GM08714 (cell line): ENCODE data around the gene SLC4A5.

Experiments
- H3K4me3 ChIP-seq: fragments of 200-500 bp; sonication (Bioruptor generic); 2 replicates; pipeline ENCODE4 v1.5.1; 2014; ENCODE audit warnings: mild to moderate bottlenecking, low read length, inconsistent platforms
- ZNF274 ChIP-seq: IDR thresholded peaks from 2 replicates; pipeline ENCODE4 v1.6.1; 2012; ENCODE audit warnings: mild to moderate bottlenecking, low read depth, low read length

The SLC4A5 gene

DNA sequence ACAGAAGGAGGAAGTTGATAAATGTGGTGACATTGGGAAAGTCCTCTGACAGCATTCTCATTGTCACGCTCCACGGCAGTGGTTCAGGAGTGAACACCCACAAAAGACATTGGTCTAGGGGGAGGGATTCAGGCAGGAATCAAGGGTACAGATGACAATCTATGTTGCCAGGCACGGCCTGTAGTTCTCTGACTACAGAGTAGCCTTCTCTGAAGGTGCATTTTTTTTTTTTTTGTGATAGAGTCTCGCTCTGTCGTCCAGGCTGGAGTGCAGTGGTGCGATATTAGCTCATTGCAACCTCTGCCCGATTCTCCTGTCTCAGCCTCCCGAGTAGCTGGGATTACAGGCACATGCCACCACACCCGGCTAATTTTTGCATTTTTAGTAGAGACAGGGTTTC, 157.2 kb downstream of the SLC4A5 start:
- peak overlapping the region; percentile 19; the same call in 1 of the 2 replicates for H3K4me3 ChIP-seq

DNA sequence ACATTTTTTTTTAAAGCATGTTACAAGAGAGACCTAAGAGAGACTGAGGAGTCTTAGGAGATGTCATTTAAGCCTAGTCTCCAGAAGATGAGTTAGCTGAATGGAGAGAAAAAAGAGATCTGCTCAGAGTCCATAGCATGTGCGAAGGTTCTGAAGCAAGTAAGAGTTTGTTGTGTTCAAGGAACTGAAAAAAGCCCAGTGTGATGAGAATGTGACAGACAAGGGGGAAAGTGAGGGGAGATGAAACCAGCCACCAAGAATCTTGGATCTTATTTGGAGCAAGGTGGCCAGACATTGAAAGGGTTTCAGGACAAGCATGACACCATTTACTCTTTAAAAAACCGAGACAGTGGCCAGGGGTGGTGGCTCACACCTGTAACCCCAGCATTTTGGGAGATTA, 159.3 kb downstream of the SLC4A5 start:
- H3K4me3 ChIP-seq: no peak overlapping the region
- TF ChIP-seq ZNF274: no peak

More for the DNA sequence above, 157.2 kb downstream of the SLC4A5 start:
- TF ChIP-seq ZNF274: no peak

DNA sequence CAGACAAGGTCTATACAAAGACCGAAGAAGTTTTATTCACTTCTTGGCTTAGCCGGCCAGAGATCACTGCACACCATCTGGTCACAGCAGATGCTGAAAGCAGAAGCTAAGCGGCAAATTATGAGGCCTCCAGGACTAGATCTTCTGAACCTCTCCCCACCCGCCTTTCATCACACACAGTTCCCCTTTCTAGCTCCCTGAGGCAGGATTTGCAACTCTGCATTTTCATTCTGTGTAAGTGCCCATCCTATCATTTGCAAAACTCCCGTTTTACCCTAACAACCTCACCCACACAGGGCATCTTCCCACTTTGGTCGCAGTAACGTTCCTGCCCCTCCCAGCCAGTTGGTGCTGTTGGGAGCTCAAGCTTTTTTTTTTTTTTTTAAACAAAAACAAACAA, 161.5 kb downstream of the SLC4A5 start:
- peak overlapping the region; percentile 37; the same call in 1 of the 2 replicates for H3K4me3 ChIP-seq
- TF ChIP-seq ZNF274: no peak

DNA sequence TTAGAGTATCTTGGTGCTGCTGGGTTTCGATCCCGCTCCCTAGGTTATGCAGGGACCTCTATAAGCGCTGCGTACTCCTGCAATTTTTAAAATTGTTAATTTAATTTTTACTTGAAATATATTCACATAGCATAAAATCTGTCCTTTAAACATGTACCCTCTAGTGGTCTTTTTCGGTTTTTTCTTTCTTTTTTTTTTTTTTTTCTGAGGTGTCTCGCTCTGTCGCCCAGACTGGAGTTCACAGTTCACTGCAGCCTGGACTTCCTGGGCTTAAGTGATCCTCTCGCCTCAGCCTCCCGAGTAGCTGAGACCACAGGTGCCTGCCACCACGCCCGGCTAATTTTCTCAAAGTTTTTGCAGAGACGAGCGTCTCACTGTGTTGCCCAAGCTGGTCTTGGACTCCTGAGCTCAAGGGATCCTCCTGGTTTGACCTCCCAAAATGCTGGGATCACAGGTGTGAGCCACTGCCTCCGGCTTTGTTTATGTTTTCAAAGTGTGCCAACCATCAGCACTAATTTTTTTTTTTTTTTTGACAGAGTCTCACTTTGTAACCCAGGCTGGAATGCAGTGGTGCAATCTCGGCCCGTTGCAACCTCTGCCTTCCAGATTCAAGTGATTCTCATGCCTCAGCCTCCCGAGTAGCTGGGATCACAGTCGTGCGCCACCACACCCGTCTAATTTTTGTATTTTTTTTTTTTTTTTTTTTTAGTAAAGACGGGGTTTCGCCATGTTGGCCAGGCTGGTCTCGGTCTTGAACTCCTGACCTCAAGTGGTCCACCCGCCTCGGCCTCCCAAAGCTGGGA, 164.0 kb downstream of the SLC4A5 start:
- no peak for TF ChIP-seq ZNF274
- H3K4me3 ChIP-seq: peak overlapping the region; percentile 83

DNA sequence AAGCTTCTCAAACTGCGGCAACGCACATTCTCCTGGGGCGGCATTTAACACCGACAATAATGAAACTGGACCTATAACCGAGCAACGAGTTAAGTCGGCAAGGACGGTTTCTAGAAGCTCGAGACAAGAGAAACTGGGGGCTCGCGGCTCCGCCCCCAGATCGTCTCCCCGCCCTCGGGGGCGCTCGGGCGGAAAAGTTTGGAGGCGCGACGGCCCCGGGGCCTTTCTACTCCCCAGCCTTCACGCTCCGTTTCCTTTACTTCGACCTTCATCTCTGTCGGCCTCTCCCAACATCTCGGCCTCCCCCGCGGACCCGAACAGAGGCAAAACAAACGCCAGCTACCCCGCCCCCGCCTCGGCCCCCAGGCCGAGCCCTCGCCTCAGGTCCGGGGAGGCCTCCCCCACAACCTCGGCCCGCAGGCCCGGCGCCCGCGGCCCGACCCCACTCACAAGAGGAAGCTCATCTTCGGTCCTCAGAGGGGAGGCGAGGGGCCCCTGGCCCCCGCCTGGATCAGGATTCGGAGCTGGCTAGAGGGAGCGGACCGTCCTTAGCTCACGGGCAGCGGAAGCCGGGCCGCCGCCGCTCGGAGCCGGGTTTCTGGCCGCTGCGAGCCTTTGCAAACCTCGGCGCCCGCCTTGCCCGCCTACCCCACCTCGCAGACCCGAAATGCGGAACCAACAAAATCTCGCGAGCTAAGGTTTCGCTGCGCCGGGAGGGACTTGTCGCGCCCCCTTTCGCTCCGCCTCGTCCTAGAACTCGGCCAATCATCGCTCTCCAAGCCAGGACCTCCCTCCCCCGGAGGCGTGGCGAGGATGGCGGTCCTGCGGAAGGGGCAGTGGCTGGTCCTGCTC, 164.8 kb downstream of the SLC4A5 start, which contains the start of gene MOB1A:
MOB1A (minus strand) TSS at position 669 of the 852 bp plus-strand sequence; CDS start at position 464, 205 bp downstream.
- no peak for TF ChIP-seq ZNF274

DNA sequence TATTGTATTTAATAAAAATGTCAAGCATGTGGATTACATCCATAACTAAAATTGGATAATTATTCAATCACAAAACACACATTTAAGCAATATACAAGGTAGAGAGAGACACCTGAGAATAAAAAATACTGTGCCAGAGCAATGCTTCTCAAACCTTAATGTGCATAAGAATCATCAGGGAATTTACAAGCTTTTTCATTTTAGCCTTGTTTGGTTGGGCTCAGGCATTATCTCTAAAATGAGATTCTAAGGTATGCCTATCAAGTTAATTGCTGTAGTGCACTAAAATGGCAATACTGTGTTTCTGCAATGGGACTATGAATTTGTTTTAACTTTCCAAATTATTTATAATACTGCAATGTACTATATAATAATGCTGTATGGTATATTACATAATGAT, 165.5 kb downstream of the SLC4A5 start:
- H3K4me3 ChIP-seq: peak overlapping the region; percentile 83
- TF ChIP-seq ZNF274: no peak

More for the DNA sequence above, 164.8 kb downstream of the SLC4A5 start, which contains the start of gene MOB1A:
- H3K4me3 ChIP-seq: peak within 1 kb of the TSS; percentile 83

DNA sequence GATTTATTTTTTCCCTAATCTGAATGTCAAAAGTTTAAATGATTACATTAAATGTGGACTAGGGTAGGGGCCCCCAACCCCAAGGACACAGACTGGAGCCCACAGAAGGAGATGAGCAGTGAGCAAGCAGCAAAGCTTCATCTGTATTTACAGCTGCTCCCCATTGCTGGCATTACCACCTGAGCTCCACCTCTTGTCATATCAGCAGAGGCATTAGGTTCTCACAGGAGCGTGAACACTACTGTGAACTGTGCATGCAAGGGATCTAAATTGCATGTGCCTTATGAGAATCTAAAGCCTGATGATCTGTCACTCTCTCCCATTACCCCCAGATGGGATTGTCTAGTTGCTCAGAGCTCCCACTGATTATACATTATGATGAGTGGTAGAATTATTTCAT, 168.3 kb downstream of the SLC4A5 start:
- no peak overlapping the region; the same call in 1 of the 2 replicates for H3K4me3 ChIP-seq
- TF ChIP-seq ZNF274: no peak

DNA sequence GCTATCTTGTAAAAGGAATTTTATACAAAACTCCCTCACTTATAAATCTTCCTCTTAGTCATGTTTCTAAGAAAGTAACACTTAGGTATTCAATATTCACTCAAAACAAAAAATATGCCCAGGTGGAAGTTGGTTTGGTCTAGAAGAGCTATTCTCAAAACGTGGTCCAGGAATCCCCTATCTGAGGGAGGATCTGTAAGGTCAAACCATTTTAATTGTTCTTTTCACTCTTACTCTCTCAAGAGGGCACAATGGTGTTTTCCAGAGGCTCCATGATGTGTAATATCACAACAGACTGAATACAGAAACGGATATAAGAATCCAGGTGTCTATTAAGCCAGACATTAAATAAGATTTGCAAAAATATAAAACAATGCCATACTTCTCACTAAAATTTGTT, 174.5 kb downstream of the SLC4A5 start:
- no peak for TF ChIP-seq ZNF274
- no peak overlapping the region for H3K4me3 ChIP-seq
